HG03159 (cell line): ENCODE measurements around the gene CHIC2.

ENCODE experiments used
- ATAC-seq: cut with Tn5 transposase; IDR thresholded peaks from one replicate; pipeline ENCODE4 v1.9.1; 2021; ENCODE audit warnings: mild to moderate bottlenecking, moderate library complexity; ENCODE audit not compliant: unreplicated experiment

CHIC2 gene

DNA sequence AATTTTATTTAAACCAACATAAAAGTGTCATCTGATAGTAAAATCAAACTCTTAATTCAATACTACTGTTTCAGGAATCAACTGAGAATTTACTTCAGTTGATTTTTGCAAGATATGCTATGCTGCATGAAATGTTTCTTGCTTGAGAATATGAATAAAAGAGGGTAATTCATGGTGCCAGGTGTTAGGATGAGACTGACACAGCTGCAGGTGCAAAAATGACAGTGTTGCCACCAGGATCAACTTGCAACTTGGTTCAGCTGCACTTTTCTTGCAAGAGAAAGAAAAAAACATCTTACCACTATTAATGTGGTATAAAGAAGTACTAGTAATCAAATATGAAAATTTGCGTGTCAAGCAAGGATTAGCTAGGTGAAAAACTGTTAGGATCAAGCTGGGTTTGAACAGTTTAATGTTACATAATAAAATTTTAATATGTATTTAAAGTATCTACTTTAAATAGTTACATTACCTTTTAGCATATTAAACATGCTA lies 49.7 kb downstream of the CHIC2 start:
- ATAC-seq: no peak

GRCh38 chr4:54011201-54011600 lies 53.2 kb downstream of the CHIC2 start:
- ATAC-seq: no peak

GRCh38 chr4:54006755-54007154 lies 57.6 kb downstream of the CHIC2 start:
- ATAC-seq: no peak

GRCh38 chr4:54005475-54005874 lies 58.9 kb downstream of the CHIC2 start:
- no peak for ATAC-seq

- ATAC-seq: no peak
Measured at GRCh38 chr4:54004463-54004862, 59.9 kb downstream of the CHIC2 start.

DNA sequence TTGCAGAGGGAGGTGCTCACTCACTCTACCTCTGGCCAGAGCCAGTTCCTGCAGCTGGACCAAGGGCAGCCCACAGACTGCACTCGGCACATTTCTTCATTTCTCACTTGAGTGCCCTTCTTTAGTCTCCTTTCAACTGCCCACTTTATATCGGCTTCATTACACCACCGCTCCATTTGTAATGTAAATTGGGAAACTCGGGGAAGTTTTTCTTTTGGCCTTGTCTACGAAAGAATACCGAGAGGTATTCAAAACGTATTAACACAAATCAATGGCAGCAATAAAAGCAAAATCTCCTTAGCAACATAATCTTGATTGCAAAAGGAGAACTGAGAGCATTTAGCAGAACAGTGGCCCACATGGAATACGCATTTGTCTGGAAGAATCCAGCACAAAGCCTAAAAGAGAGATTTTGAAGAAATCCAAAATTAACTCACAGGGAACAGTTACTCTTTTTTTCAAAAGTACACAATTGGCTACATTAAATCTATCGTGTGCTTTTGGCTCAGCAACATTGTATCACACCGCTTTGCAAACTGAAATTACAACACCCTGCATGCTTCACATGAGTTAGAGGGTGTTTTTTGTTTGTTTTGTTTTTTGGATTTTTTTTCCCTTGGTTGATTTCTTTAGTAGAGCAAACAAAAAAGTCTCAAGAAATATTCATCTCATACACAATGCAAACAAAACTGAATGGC lies 62.6 kb downstream of the CHIC2 start:
- ATAC-seq: no peak

DNA sequence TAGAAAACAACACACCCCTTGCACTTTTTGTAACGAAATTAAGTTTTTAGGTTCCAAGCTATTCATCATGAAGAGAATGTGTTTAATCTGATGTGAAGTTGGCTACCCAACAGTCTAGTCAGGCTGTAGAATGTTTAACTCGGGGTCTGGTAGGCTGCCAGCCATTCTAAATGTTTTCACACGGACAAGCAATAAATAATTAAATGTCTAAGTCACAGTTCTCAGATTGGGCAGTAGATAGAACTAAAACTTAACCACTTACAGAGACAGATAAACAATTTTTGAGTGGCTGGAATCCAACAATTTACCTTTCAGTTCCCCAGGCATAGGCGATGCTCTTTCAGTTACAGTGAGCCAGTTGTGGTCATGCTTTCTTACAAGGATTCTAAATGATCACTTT lies 66.5 kb downstream of the CHIC2 start:
- ATAC-seq: no peak

DNA sequence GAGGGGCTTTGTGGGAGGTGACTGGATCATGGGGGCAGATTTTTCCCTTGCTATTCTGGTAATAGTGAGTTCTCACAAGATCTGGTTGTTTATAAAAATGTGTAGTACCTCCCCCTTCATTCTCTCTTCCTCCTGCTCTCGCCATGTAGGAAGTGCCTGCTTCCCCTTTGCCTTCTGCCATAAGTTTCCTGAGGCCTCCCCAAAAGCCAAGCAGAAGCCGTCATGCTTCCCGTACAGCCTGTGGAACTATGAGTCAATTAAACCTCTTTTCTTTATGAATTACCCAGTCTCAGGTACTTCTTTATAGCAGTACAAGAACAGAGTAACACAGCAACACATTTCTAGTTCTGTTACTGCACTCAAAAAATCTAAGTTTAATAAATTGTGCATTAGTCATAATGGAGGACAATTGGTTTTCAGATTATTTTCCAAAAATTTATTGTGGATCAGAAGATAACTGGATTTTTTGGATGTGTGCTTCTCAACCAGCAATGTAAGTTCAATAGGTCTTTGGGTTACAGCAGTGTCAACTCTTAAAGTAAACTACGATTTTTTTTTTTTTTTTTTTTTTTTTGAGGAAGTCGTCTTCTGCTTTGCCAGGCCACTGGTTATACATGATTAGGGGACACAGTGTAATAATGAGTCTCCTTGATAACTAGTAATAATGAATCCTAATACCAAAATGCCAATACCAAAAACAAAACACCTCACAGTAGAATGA lies 69.9 kb downstream of the CHIC2 start:
- ATAC-seq: no peak

GRCh38 chr4:53992785-53993184 lies 71.6 kb downstream of the CHIC2 start:
- no peak for ATAC-seq

DNA sequence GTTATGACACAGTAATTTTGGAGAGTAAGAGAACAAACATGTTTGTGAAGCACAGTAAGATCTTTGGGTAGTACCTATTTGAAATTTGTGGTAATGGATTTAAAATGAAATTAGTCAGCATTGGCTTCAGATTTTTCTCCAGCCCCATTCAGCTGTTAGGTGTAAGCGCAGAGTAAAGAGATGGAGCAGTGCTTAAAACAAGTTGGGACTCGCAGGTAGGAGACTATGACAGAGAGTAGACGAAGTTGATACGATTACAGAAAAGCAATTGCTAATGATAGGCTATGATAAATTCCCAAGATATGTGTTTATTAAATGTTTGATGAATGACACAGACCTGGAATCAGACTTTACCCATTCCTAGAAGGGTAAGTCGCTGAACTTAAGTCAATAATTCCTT lies 72.6 kb downstream of the CHIC2 start:
- no peak for ATAC-seq

GRCh38 chr4:53990641-53991040 lies 73.8 kb downstream of the CHIC2 start:
- ATAC-seq: no peak

DNA sequence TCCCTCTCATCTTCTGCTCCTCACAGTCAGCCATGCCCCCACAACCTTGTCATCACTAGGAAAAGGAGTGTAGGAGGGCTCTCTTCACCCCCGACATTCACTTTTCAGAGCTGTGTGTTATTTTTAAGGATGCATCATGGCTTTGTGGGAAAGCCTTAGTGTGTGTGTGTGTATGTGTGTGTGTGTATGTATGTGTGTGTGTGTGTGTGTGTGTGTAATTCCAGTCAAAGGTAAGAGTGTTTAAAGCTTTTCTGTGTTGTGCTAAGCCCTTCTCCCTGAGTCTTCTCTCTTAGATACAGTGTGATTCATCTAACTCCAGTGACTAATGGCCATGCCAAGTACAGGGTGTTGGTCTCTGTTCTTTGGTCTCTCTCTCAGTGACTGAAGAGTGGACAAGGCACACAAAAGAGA lies 76.6 kb downstream of the CHIC2 start:
- no peak for ATAC-seq

DNA sequence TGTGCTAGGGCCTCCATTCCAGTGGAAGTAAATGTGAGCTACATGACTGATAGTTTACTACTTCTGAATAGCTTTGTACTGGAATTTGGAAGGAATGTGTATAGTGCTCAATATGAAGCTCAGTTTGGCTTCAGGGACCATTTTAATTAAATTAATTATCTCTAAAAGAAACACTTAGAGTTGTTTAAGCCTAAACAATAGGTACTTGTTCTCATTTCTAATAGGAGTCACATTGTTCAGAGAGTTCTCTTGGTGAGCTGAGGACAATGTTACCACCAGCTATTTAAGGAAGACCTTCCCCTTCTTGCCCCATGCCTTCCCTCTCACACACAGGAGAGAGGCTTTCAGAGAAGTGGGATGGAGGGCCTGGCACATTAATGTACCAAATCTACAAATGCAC lies 78.3 kb downstream of the CHIC2 start:
- ATAC-seq: no peak

DNA sequence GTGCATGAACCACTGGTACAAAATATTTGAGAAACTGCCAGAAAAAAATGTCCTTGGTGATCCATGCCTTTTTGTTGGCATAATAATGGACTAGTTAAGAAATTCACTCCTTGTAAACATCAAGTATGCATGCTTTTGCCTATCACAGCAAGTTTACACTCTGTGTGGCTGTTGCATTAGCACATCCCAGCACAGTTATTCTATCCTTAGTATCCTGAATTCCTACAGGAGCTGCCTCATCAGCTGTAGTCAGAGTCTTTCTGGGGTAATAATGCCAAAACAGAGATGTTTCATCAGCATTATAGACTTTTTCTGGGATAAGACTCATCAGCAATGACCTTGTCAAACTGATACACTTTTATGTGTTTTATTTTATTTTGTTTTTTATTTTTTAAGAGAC lies 82.8 kb downstream of the CHIC2 start:
- no peak for ATAC-seq

- no peak for ATAC-seq
Measured at GRCh38 chr4:53981066-53981465, 83.3 kb downstream of the CHIC2 start.

DNA sequence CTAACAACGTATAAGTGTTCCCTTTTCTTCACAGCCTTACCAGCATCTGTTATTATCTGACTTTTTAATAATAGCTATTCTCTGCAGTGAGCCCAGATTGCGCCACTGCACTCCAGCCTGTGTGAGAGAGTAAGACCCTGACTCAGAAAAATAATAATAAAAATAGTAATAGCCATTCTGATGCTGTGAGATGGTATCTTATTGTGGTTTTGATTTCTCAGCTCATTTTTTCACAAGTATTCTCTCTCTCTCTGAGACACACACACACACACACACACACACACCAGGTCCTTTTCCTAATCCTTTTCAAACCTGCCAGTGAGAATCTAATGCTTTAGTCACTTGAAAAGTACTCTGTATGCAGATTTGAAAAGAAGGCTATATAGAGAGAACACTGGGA lies 89.8 kb downstream of the CHIC2 start:
- no peak for ATAC-seq

DNA sequence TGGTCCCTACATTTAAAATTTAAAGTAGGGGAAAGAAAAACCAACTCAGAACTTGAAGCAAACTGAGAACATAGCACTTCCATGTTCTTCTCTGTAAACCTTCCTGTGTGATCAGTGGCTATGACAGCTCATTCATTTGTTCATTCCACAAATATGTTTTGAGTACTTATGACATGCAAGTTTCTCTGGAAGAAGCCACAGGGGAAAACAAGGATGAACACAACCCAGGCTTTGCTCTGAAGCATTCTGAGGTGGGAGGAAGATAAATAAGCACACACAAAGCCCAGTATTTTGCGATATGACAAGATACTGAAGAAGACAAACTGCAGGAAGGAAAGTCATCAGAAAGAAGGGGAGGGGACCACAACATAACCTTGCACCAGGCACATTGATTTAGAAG lies 96.4 kb downstream of the CHIC2 start:
- no peak for ATAC-seq

DNA sequence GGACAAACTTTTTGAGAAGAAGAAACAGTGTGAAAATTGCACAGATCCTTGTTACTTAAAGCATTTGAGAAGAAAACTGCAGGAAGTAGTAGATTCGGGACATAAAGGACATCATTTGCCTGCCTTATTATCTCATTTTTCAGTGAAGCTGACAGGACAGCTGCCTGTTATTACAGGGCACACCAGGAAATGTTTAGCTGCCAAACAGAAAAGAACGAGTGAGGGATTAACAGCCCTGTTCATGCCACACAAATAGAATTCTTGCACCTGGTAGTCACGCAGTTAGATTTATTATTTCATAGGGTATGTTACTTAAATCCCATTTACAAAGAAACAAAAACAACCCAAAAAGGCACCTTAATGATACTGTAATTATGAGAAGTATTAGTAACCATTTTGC lies 100.6 kb downstream of the CHIC2 start:
- ATAC-seq: no peak

- ATAC-seq: no peak
Measured at GRCh38 chr4:53963336-53963735, 101.1 kb downstream of the CHIC2 start.

- ATAC-seq: no peak
Measured at GRCh38 chr4:53962516-53963225, 101.7 kb downstream of the CHIC2 start.

DNA sequence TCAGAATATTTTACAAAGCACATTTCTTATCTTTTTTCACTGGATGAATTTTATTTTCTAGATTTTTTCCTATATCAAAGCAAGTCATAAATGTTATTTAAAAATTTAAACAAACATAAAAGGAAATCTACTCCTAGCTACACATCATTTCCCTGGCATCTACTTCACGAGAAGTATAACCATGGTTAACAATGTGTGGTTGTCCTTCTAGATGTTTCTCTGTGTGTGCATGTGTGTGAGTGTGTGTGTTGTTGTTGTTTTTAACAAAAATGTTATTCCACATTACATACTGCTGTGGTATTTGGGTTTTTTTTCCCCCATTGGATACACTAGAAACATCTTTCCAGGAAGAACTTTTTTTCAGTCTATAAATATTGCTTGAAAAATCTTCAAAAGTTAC lies 103.1 kb downstream of the CHIC2 start:
- no peak for ATAC-seq

DNA sequence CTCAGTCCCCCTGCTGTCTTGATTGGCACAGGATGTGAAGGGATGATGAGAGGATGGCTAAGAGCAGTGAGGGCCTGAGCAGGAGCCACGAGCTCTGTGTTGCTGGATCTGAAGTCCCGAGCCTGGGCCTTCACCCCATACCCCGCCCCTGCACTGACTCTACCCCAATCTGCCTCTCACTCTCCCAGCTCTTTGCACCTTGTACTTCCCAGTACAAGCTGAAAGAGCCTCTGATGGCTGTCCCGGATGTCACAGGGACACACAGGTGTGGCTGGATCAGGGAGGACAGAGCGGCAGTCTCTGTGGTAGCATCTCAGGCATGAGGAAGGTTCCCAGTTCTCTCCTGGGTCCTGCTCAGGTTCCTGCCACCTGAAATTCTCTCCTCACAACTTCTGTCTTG lies 103.6 kb downstream of the CHIC2 start:
- no peak for ATAC-seq
